Limb (tissue), 2 donors: ENCODE data around the gene IL11RA.

Experiments
- DNase-seq, 2 donors: peaks; one replicate each; pipeline ENCODE4 v3.0.0-alpha.2; 2016; ENCODE audit errors: extremely low spot score in 2 of 2

The IL11RA gene

DNA sequence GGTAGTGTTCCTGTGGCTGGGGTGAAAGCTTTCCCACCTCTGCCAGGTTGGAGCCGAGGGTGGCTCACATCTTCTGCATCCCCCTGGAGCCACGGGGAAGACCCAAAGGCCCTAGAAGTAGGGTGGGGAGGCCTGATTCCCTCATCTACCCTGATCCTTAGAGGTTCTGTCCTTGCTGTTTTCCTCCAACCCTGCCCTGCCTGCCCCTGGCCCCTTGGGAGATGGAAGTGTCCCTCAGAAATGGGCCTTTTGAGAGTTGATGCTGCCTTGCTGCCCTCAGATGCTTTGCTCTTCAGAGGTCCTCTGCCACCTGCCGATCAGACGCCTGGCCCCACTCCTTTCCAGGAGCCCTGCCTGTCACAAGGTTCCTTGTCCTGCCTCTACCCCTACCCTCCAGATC is 32.8 kb downstream of the IL11RA start:
- DNase-seq, result no peak

- DNase-seq, result no peak
These were observed 33.6 kb downstream of the IL11RA start for GRCh38 chr9:34685591-34685990.

DNA sequence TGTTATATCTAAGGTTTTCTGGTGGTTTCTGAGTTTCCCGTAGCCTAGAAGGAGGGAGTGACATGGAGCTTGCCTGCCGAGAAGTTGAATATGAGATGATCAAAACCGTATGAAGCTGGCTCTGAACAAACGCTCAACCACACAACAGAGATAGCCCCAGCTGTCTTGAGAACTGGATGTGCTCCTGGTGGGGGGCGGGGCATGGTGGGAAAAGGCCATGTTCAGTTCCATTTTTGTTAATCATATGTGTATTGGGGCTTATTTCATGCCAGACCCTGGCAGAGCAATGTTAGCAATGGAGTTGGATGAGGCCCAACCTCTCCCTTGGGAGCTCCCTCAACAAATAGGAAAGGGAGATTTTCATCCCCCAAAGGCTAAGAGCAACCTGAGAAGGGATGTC is 34.2 kb downstream of the IL11RA start:
- no peak for DNase-seq

- DNase-seq, result no peak
These were observed 34.7 kb downstream of the IL11RA start for GRCh38 chr9:34686732-34687131.

- DNase-seq, result no peak
These were observed 35.5 kb downstream of the IL11RA start for GRCh38 chr9:34687276-34688030.

GRCh38 chr9:34688329-34689115 is 36.5 kb downstream of the IL11RA start:
- no peak for DNase-seq

- no peak for DNase-seq
These were observed 37.1 kb downstream of the IL11RA start for GRCh38 chr9:34689116-34689470.

GRCh38 chr9:34689512-34689911 is 37.5 kb downstream of the IL11RA start:
- DNase-seq, result no peak

DNA sequence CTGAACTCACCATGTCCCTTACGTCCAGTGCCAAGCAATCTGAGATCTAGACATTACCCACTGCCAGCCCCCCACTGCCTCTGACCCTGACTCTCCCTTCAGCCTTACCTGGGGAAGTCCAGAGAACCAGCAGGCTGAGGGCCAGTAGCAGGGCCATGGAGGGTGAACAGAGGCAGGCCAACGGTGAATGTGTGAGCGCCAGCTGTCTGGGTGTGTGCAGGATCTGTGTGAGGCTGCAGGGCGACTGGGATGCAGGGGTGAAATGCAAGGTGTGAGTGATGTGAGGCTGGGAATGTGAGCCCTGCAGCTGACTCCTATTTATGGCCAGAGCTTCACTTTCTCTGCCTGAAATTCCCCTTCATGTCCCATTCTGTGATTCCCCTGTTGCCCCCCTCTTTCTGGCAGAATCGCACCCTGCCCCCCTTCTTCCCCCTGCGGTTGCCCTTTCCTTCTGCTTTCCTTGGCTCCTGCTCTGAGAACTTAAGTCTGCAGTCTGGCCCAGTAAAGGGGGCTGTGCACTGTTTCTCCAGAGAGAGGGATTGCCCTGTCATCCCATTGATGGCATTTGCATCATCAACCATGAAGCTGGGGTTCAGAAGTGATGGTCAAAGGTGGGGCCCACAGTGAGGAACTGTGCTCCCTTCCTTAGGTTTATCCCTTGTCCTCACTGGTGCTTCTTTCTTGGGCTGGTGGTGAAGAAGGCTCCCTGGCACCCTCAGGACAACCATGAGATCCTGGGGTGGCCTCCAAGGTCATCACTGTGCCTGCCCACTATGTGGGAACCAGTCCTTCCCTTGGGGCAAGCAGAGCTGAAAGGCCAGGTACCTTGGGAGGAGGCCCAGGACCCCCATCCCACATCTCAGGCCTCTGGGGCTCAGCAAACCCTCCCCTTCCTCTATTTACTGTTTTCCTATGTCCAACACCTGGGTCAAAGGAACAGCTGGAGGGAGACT is 39.3 kb downstream of the IL11RA start, which contains the start of gene CCL19:
TSS of gene CCL19 (minus strand) at position 294 of the 953 bp plus-strand sequence. CDS start at position 157, 137 bp downstream.
- no peak for DNase-seq

- DNase-seq, result no peak
These were observed 39.9 kb downstream of the IL11RA start for GRCh38 chr9:34691936-34692315.

GRCh38 chr9:34693560-34693959 is 41.6 kb downstream of the IL11RA start:
- no peak for DNase-seq

DNA sequence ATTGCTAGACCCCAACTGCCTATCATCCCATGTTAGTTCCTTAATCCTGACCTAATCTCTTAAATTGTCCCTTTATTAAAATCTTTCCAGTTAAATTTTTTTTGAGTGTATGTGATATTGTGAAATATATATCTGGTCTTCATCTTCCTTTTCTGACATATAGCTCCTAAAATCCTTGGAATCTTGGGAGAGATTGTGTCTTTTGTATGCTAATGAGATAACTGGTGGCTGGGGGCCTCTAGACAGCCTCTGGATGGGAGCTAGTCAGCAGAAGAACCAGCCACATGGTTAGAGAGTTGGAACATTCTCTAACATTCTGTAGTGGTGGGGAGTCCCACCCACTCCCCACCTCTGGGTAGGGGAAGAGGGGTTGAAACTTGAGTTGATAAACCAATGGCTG is 42.8 kb downstream of the IL11RA start:
- no peak for DNase-seq

GRCh38 chr9:34701023-34701768 is 49.2 kb downstream of the IL11RA start:
- peak; percentile 64 to 88 for DNase-seq

DNA sequence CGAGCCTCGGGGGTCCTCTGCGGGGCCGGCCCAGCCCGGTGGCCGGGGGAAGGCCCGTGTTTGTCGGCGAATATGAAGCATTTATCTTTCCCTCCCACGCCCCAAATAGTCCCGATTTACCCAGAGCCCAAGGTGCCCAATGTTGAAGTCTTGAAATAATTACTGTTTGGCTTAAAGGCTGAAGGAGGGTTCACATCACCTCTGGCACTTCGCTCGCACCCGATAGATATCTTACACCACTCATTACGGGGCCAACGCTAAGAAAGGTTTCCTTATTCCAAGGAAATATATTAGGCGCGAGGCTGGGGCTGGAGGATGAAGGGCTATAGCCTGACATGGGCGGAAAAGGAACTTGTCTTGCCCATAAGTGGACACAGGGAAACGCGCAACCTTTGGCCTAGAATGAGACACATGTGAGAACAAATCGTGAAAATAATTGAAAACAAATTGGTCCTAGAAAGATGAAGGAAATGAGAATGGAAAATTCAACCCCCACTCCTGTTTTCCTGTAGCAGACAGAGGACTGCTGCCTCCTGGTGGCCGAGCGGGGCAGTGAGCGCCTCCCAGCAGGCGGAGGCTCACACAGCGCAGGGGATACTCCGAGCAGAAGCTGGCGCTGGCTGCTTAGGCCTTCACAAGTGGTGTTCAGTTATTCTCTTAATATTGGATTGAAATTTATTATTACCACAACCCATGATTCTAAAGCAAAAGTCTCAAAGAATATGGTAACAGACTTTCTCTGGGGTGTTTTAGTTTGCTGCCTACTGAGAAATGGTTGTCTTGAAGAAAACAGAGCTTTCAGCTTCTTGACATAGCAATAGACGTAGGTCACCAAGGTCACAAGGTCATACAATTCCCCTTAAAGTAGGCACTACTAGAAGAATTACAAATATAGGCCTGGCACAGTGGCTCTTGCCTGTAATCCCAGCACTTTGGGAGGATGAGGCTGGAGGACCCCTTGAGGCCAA is 50.1 kb downstream of the IL11RA start:
- DNase-seq, result peak; percentile 81 to 90

- no peak for DNase-seq
These were observed 55.1 kb downstream of the IL11RA start for GRCh38 chr9:34707130-34707529.

- DNase-seq, result no peak
These were observed 57.4 kb downstream of the IL11RA start for GRCh38 chr9:34709196-34709978.

DNA sequence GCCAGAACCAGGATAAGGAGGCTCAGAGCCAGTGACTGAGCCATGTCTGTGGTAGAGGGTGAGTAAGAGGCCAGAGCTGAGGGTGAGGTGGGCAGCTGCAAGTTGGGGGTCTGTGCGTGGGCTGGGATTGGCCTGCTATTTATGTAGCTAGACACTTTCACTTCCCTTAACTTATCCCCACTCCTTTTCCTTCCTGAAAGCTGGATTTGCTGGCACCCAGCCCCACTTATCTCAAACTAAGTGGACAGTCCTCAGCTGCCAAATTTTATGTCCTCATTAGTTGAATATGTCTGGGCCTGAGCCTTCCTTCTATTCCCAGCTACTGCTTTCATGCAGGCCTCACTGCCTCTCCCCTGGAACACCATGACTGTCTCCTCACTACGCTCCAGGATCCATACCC is 58.0 kb downstream of the IL11RA start, which contains the start of gene CCL21:
TSS of gene CCL21 (minus strand) at position 114 of the 400 bp plus-strand sequence. CDS start at position 44, 70 bp downstream.
- no peak for DNase-seq
